ENCODE results near the gene TNS3.

TNS3 gene

GRCh38 chr7:47507522-47507921 lies 74.4 kb downstream of the TNS3 start:
- H3K4me1 ChIP-seq (ENCODE audit: control insufficient read depth, insufficient read depth, low read length), result peaks cover 5% of the 10 kb centered on the region
- H3K36me3 ChIP-seq (ENCODE audit: control insufficient read depth, insufficient read depth, low read length), result peaks cover 4% of the 10 kb centered on the region
- no peak overlapping the region for H3K4me3 ChIP-seq (ENCODE audit: low read length)
- H3K9me3 ChIP-seq (ENCODE audit: control insufficient read depth, low read length), result no peaks in the 10 kb centered on the region
- no peaks in the 10 kb centered on the region for H3K27me3 ChIP-seq (ENCODE audit: control insufficient read depth, insufficient read depth, low read length)
- no peak overlapping the region for H3K9ac ChIP-seq (ENCODE audit: low read length)

DNA sequence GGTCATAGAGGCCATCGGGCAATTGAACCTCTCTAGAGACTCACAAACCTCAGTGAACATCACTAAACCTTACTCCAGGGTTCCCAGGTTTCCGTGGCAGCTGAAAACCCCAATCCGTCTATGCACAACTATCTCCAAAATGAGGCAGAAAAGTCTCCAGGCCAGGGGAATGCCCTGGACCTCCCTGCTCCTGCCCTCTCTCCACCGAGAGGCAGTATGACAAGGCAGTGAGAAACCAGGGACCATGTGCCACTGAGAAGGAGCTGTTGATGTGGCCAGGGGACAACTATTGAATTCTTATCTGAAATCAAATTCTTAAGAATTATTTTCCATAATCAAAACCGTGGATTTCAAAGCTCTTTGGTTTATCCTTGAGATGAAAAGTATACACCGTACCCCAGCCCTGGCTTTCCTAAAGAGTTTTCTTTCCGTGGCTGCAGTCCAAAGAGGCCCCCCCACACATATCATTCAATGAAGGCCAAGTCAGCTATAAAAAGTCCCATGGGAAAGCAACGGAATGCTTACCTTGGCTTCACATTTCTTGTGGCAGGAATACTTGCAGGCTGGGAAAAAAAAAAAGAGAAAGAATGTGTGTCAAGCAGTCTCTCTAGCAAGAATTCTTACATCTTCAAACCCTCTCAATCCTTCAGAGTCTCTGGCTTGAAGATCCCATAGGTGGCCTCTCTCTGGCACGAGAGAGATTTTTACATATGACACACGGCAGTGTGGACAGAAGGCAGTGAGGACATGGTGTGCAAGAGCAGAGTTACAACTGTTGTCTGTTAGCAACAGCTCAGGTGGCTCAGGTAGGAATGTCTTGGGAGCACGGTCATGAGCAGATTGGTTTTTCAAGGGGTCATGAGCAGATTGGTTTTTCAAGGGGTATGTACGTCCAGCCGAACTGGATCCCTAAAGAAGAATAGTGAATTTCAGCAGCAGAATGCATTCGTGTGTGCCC lies 75.2 kb downstream of the TNS3 start:
- no peaks in the 10 kb centered on the region for H3K4me1 ChIP-seq (ENCODE audit: control insufficient read depth, insufficient read depth, low read length)
- H3K4me3 ChIP-seq (ENCODE audit: low read length), result no peak overlapping the region
- no peak overlapping the region for H3K9ac ChIP-seq (ENCODE audit: low read length)

GRCh38 chr7:47505312-47506007 lies 76.5 kb downstream of the TNS3 start:
- H3K36me3 ChIP-seq (ENCODE audit: control insufficient read depth, insufficient read depth, low read length), result peaks cover 4% of the 10 kb centered on the region
- no peaks in the 10 kb centered on the region for H3K27me3 ChIP-seq (ENCODE audit: control insufficient read depth, insufficient read depth, low read length)
- no peaks in the 10 kb centered on the region for H3K9me3 ChIP-seq (ENCODE audit: control insufficient read depth, low read length)
- no peak overlapping the region for H3K4me3 ChIP-seq (ENCODE audit: low read length)
- peaks cover 4% of the 10 kb centered on the region for H3K4me1 ChIP-seq (ENCODE audit: control insufficient read depth, insufficient read depth, low read length)
- no peak overlapping the region for H3K9ac ChIP-seq (ENCODE audit: low read length)

More for the DNA sequence above, 75.2 kb downstream of the TNS3 start:
- Histone ChIP-seq H3K9me3 (ENCODE audit: control insufficient read depth, low read length) (no peaks in the 10 kb centered on the region), H3K36me3 (ENCODE audit: control insufficient read depth, insufficient read depth, low read length) (peaks cover 4% of the 10 kb centered on the region), H3K27me3 (ENCODE audit: control insufficient read depth, insufficient read depth, low read length) (no peaks in the 10 kb centered on the region)

- peaks cover 11% of the 10 kb centered on the region for H3K4me1 ChIP-seq (ENCODE audit: control insufficient read depth, insufficient read depth, low read length)
- H3K9me3 ChIP-seq (ENCODE audit: control insufficient read depth, low read length), result no peaks in the 10 kb centered on the region
- no peaks in the 10 kb centered on the region for H3K27me3 ChIP-seq (ENCODE audit: control insufficient read depth, insufficient read depth, low read length)
- no peak overlapping the region for H3K9ac ChIP-seq (ENCODE audit: low read length)
- no peak overlapping the region for H3K4me3 ChIP-seq (ENCODE audit: low read length)
- H3K36me3 ChIP-seq (ENCODE audit: control insufficient read depth, insufficient read depth, low read length), result peaks cover 4% of the 10 kb centered on the region
These were observed 77.2 kb downstream of the TNS3 start for GRCh38 chr7:47504551-47505311.

GRCh38 chr7:47503281-47503680 lies 78.6 kb downstream of the TNS3 start:
- Histone ChIP-seq H3K27me3 (ENCODE audit: control insufficient read depth, insufficient read depth, low read length) (no peaks in the 10 kb centered on the region), H3K9me3 (ENCODE audit: control insufficient read depth, low read length) (no peaks in the 10 kb centered on the region), H3K36me3 (ENCODE audit: control insufficient read depth, insufficient read depth, low read length) (peaks cover 4% of the 10 kb centered on the region), H3K4me1 (ENCODE audit: control insufficient read depth, insufficient read depth, low read length) (peaks cover 22% of the 10 kb centered on the region), H3K4me3 (ENCODE audit: low read length) (no peak overlapping the region), H3K9ac (ENCODE audit: low read length) (no peak overlapping the region)

DNA sequence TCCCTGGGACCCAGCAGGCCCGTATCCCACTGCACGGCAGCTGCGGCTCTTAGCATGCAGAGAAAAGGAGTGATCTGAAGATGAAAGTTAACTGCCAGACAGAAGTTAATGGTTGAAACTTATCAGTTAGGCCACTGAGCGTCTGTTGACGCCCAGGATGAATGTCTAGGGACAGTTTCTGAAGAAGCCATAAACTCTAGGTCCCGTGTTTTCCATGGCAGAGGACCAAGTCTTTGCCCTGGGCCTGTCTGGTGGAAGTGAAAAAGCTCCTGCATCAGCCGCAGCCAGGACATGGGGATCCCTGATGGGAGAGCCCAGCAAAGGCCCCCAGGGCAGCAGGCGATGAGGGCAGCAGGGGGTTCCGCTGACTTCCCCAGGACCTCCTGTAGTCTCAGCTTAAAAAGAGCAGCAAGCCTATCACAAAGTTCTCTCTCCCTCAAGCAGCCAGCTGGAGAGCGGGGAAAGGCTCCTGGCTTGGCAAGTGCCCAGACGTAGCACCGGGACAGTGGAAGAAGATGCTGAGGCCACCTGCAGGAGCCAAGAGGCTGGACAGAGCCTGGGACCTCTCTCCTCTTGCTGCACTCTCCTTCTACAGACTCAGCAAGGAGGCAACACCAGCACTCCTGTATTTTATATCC lies 79.6 kb downstream of the TNS3 start:
- peaks cover 4% of the 10 kb centered on the region for H3K36me3 ChIP-seq (ENCODE audit: control insufficient read depth, insufficient read depth, low read length)
- H3K4me3 ChIP-seq (ENCODE audit: low read length), result no peak overlapping the region
- peaks cover 32% of the 10 kb centered on the region for H3K4me1 ChIP-seq (ENCODE audit: control insufficient read depth, insufficient read depth, low read length)
- no peaks in the 10 kb centered on the region for H3K27me3 ChIP-seq (ENCODE audit: control insufficient read depth, insufficient read depth, low read length)
- no peaks in the 10 kb centered on the region for H3K9me3 ChIP-seq (ENCODE audit: control insufficient read depth, low read length)
- H3K9ac ChIP-seq (ENCODE audit: low read length), result no peak overlapping the region

DNA sequence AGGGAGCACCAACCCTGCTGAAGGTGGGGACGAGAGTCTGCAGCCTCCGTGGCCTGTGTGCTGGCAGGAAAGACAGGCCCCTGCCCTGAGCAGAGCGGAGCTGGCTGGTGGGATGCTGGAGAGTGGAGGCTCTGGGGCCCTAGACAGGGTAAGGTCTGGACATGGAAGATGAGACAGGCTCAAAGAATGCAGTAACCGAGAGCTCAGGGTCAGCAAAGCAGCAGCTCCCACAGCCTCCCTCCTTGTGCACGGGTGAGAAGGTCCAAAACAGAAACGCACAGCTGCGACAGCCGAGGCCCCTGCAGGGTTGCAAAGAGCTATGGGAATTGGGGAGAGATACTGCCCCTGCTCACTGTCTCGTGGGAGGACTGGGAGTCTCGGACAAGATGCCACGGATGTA lies 80.5 kb downstream of the TNS3 start:
- peaks cover 41% of the 10 kb centered on the region for H3K4me1 ChIP-seq (ENCODE audit: control insufficient read depth, insufficient read depth, low read length)
- H3K27me3 ChIP-seq (ENCODE audit: control insufficient read depth, insufficient read depth, low read length), result no peaks in the 10 kb centered on the region
- H3K9ac ChIP-seq (ENCODE audit: low read length), result no peak overlapping the region
- H3K36me3 ChIP-seq (ENCODE audit: control insufficient read depth, insufficient read depth, low read length), result peaks cover 4% of the 10 kb centered on the region
- no peak overlapping the region for H3K4me3 ChIP-seq (ENCODE audit: low read length)
- no peaks in the 10 kb centered on the region for H3K9me3 ChIP-seq (ENCODE audit: control insufficient read depth, low read length)

DNA sequence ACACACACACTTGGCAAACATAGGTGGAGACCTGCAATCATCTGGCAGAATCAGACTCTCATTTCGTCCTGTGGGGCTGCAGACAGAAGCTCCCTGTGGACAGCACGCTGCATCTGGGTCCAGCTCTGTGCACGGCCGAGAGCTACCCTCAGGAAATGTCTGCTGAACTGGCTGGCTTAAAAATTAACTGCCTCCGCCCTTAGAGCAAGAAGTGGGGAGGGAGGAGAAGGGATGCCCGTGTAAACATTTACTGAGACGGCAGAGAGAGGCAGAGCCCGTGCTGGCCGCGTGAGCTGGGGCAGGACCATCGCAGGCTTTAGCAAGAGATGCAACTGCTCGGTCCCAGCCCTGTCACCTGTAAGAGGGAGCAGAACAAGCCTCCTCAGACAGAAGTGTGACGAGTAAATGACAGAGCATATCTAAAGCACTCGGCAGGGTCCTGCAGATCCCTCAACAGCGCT lies 81.8 kb downstream of the TNS3 start:
- no peaks in the 10 kb centered on the region for H3K9me3 ChIP-seq (ENCODE audit: control insufficient read depth, low read length)

DNA sequence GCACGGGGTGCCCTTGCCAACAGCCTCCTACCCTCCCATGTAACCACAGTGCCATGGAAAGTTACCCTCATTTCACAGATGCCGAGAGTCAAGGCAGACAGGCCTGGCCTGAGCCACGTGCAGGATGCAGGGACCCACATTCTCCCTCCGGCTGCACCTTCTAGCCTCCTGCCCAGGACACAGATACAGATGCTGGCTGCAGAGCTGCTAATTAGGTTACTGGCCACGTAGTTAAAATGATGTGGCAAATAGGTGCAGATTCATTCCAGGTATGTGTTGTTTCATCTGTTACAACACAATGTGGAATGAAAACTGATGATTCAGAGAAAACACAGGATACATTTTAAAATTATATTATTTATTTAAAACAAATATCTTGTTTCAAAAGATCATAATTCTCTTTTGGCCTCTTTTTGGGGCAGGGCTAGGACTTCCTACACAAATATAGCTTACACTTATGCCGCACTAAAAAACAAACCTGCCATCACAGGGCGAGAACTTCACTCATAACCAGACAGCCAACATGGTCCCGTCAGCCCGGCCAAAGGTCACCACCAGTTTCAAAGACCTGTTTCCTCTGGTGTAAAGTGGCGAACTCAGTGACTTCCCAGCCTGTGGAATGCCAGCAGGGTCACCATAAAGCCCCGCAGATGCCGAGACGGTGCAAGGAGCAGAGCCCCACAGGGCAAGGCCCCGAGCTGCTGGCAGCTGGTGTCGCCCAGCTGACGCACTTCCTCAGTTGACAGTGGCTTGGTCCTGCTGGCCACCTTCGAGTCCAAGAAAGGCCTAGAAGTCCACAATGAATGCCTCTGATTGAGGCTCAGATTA lies 83.5 kb downstream of the TNS3 start:
- no peaks in the 10 kb centered on the region for H3K27me3 ChIP-seq (ENCODE audit: control insufficient read depth, insufficient read depth, low read length)
- H3K9ac ChIP-seq (ENCODE audit: low read length), result no peak overlapping the region
- no peak overlapping the region for H3K4me3 ChIP-seq (ENCODE audit: low read length)
- H3K4me1 ChIP-seq (ENCODE audit: control insufficient read depth, insufficient read depth, low read length), result peaks cover 59% of the 10 kb centered on the region
- H3K9me3 ChIP-seq (ENCODE audit: control insufficient read depth, low read length), result no peaks in the 10 kb centered on the region
- no peaks in the 10 kb centered on the region for H3K36me3 ChIP-seq (ENCODE audit: control insufficient read depth, insufficient read depth, low read length)

More for the DNA sequence above, 81.8 kb downstream of the TNS3 start:
- H3K27me3 ChIP-seq (ENCODE audit: control insufficient read depth, insufficient read depth, low read length), result no peaks in the 10 kb centered on the region
- H3K4me1 ChIP-seq (ENCODE audit: control insufficient read depth, insufficient read depth, low read length), result peaks cover 48% of the 10 kb centered on the region
- no peak overlapping the region for H3K4me3 ChIP-seq (ENCODE audit: low read length)
- H3K36me3 ChIP-seq (ENCODE audit: control insufficient read depth, insufficient read depth, low read length), result no peaks in the 10 kb centered on the region
- no peak overlapping the region for H3K9ac ChIP-seq (ENCODE audit: low read length)

- no peaks in the 10 kb centered on the region for H3K36me3 ChIP-seq (ENCODE audit: control insufficient read depth, insufficient read depth, low read length)
- no peak overlapping the region for H3K9ac ChIP-seq (ENCODE audit: low read length)
- no peak overlapping the region for H3K4me3 ChIP-seq (ENCODE audit: low read length)
- H3K27me3 ChIP-seq (ENCODE audit: control insufficient read depth, insufficient read depth, low read length), result no peaks in the 10 kb centered on the region
- no peaks in the 10 kb centered on the region for H3K9me3 ChIP-seq (ENCODE audit: control insufficient read depth, low read length)
- peaks cover 65% of the 10 kb centered on the region for H3K4me1 ChIP-seq (ENCODE audit: control insufficient read depth, insufficient read depth, low read length)
These were observed 84.4 kb downstream of the TNS3 start for GRCh38 chr7:47497367-47498096.
